Neuron (in vitro differentiated cells): Measurements from ENCODE around the gene TRAFD1.
"Not testable (repeated sequence)": the region's sequence is repeated elsewhere in the genome, so short reads cannot be mapped to it uniquely, and the experiment has no call there.

ENCODE experiments used
- H2AFZ ChIP-seq: one replicate; pipeline ENCODE4 v1.6.1; 2013; ENCODE audit warnings: low read depth, mild to moderate bottlenecking, inconsistent platforms, low read length, moderate library complexity
- H3K27me3 ChIP-seq: one replicate; pipeline ENCODE4 v1.6.1; 2013; ENCODE audit warnings: low read length; ENCODE audit not compliant: insufficient read depth
- H3K36me3 ChIP-seq: one replicate; pipeline ENCODE4 v1.6.1; 2013; ENCODE audit warnings: low read length; ENCODE audit not compliant: insufficient read depth
- H3K4me1 ChIP-seq: one replicate; pipeline ENCODE4 v1.6.1; 2013; ENCODE audit warnings: low read length; ENCODE audit not compliant: insufficient read depth
- H3K4me3 ChIP-seq: 2 replicates; pipeline ENCODE4 v1.5.1; 2013; ENCODE audit warnings: mild to moderate bottlenecking, low read length, moderate library complexity
- H3K9me3 ChIP-seq: one replicate; pipeline ENCODE4 v1.6.1; 2013; ENCODE audit warnings: low read length

TRAFD1 gene

GRCh38 chr12:112153893-112154219 lies 28.5 kb downstream of the TRAFD1 start:
- Histone ChIP-seq H3K27me3 (no peaks in the 10 kb centered on the region), H3K36me3 (peaks cover 50% of the 10 kb centered on the region), H2AFZ (no peak overlapping the region), H3K4me1 (no peaks in the 10 kb centered on the region), H3K9me3 (peaks cover 10% of the 10 kb centered on the region), H3K4me3 (no peak overlapping the region)

DNA sequence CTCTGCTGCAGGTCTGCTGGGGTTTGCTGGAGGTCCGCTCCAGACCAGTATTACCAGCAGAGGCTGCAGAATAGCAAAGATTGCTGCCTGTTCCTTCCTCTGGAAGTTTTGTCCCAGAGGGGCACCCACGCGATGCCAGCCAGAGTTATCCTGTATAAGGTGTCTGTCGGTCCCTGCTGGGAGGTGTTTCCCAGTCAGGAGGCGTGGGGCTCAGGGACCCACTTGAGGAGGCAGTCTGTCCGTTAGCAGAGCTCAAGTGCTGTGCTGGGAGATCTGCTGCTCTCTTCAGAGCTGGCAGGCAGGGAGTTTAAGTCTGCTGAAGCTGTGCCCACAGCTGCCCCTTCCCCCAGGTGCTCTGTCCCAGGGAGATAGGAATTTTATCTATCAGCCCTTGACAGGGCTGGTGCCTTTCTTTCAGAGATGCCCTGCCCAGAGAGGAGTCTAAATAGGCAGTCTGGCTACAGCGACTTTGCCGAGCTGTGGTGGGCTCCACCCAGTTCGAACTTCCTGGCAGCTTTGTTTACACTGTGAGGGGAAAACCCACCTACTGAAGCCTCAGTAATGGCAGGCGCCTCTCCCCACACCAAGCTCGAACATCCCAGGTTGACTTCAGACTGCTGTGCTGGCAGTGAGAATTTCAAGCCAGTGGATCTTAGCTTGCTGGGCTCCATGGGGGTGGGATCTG lies 33.2 kb downstream of the TRAFD1 start:
- not testable (repeated sequence) for H2AFZ ChIP-seq, H3K27me3 ChIP-seq, H3K4me3 ChIP-seq, H3K4me1 ChIP-seq
- Histone ChIP-seq H3K36me3 (peaks cover 51% of the 10 kb centered on the region), H3K9me3 (peaks cover 29% of the 10 kb centered on the region)

- no peak overlapping the region for H3K4me3 ChIP-seq
- no peak overlapping the region for H2AFZ ChIP-seq
- no peaks in the 10 kb centered on the region for H3K27me3 ChIP-seq
- H3K36me3 ChIP-seq: peaks cover 50% of the 10 kb centered on the region
- H3K4me1 ChIP-seq: no peaks in the 10 kb centered on the region
- peaks cover 29% of the 10 kb centered on the region for H3K9me3 ChIP-seq
Measured at GRCh38 chr12:112159146-112159541, 33.8 kb downstream of the TRAFD1 start.

GRCh38 chr12:112160611-112161010 lies 35.3 kb downstream of the TRAFD1 start:
- peaks cover 29% of the 10 kb centered on the region for H3K9me3 ChIP-seq
- no peak overlapping the region for H3K4me3 ChIP-seq
- no peaks in the 10 kb centered on the region for H3K4me1 ChIP-seq
- peaks cover 50% of the 10 kb centered on the region for H3K36me3 ChIP-seq
- H3K27me3 ChIP-seq: no peaks in the 10 kb centered on the region
- H2AFZ ChIP-seq: no peak overlapping the region

DNA sequence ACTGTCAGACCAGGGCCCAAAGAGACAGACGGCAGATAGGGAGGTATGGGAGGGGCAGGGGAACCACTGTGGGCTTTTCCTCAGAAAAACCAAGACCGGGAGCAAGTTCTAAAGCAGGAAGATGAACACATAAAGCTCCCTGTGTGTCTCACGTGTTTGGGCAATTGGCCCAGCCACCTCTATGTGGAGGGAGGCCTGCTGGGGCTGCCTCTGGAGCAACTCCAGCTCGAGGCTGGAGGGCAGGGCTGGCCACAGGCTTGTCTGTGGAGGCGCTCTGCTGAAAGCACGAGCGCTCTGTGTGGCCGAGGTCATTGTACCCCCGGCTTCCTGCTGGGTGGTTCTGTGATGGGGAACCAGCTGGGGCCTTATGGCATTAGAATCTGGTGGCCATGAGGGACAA lies 36.4 kb downstream of the TRAFD1 start:
- peaks cover 56% of the 10 kb centered on the region for H3K36me3 ChIP-seq

GRCh38 chr12:112162241-112162790 lies 37.0 kb downstream of the TRAFD1 start:
- Histone ChIP-seq H3K27me3 (no peaks in the 10 kb centered on the region), H3K4me3 (no peak overlapping the region), H3K36me3 (peaks cover 61% of the 10 kb centered on the region), H2AFZ (no peak overlapping the region), H3K9me3 (peaks cover 30% of the 10 kb centered on the region), H3K4me1 (no peaks in the 10 kb centered on the region)

More for the DNA sequence above, 36.4 kb downstream of the TRAFD1 start:
- no peak overlapping the region for H2AFZ ChIP-seq
- no peak overlapping the region for H3K4me3 ChIP-seq
- peaks cover 30% of the 10 kb centered on the region for H3K9me3 ChIP-seq
- no peaks in the 10 kb centered on the region for H3K4me1 ChIP-seq
- H3K27me3 ChIP-seq: no peaks in the 10 kb centered on the region

- Histone ChIP-seq H3K4me1 (no peaks in the 10 kb centered on the region), H3K36me3 (peaks cover 68% of the 10 kb centered on the region), H3K9me3 (peaks cover 28% of the 10 kb centered on the region), H2AFZ (no peak overlapping the region), H3K27me3 (no peaks in the 10 kb centered on the region), H3K4me3 (no peak overlapping the region)
Measured at GRCh38 chr12:112163056-112163455, 37.7 kb downstream of the TRAFD1 start.

DNA sequence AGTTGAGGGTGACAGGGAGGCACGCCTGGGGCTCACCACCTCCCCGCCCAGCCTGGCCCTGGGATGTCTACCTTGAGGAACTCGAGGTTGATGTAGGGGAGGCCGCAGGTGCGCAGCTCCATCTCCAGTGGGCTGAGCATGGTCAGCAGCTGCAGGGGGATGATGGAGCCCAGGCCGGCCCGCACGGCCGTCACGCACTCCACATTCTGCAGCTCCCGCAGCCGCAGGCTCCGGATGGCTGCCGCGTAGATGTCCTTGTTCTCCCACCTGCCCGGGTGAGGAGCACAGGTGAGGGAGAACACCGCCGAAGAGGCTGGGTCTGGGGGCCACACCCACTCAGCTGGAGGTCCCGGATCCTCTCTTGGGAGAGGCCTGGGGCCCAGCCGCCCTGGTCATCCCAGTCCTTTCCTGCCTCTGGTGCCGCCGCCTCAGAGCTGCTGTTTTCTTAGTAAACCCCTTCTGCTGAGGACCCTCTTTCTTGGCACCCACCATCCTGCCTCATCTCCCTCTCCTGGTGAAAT lies 38.2 kb downstream of the TRAFD1 start:
- Histone ChIP-seq H3K4me3 (no peak overlapping the region), H3K4me1 (no peaks in the 10 kb centered on the region), H2AFZ (no peak overlapping the region), H3K9me3 (peaks cover 23% of the 10 kb centered on the region), H3K36me3 (peaks cover 71% of the 10 kb centered on the region), H3K27me3 (no peaks in the 10 kb centered on the region)

GRCh38 chr12:112164011-112164660 lies 38.8 kb downstream of the TRAFD1 start:
- Histone ChIP-seq H3K4me1 (no peaks in the 10 kb centered on the region), H3K9me3 (peaks cover 18% of the 10 kb centered on the region), H3K4me3 (no peak overlapping the region), H3K27me3 (no peaks in the 10 kb centered on the region), H3K36me3 (peaks cover 71% of the 10 kb centered on the region), H2AFZ (no peak overlapping the region)

DNA sequence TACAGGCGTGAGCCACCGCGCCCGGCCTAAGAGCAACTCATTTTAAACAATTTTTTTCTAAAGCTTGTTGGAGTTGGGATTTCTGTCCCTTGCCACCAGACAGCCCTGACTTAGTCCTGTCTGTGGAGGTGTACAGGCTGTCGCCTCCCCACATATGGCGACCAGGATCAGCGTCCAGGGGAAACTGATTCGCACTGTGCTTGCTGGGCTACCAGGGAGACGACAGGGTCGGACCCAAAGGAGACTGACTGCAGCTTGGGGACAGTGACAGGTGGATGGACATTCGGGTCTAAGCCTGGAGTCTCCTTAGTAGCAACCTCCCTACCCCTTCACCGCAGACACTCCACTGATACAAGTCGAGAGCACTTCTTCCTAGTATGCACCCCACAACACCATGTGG lies 40.3 kb downstream of the TRAFD1 start:
- no peak overlapping the region for H2AFZ ChIP-seq
- no peak overlapping the region for H3K4me3 ChIP-seq
- H3K36me3 ChIP-seq: peaks cover 72% of the 10 kb centered on the region
- no peaks in the 10 kb centered on the region for H3K27me3 ChIP-seq
- H3K4me1 ChIP-seq: no peaks in the 10 kb centered on the region
- peaks cover 10% of the 10 kb centered on the region for H3K9me3 ChIP-seq

GRCh38 chr12:112166051-112167015 lies 41.0 kb downstream of the TRAFD1 start:
- Histone ChIP-seq H3K36me3 (peaks cover 72% of the 10 kb centered on the region), H3K27me3 (no peaks in the 10 kb centered on the region), H3K9me3 (peaks cover 10% of the 10 kb centered on the region), H3K4me1 (no peaks in the 10 kb centered on the region), H3K4me3 (no peak overlapping the region), H2AFZ (no peak overlapping the region)

- Histone ChIP-seq H3K4me3 (no peak overlapping the region), H3K4me1 (no peaks in the 10 kb centered on the region), H3K36me3 (peaks cover 70% of the 10 kb centered on the region), H2AFZ (no peak overlapping the region), H3K9me3 (peaks cover 7% of the 10 kb centered on the region), H3K27me3 (no peaks in the 10 kb centered on the region)
Measured at GRCh38 chr12:112167031-112167461, 41.7 kb downstream of the TRAFD1 start.
